ENCODE measurements around the gene LMO3.

Gene LMO3

GRCh38 chr12:16585781-16586180 is 20.2 kb downstream of the LMO3 start:
- ATAC-seq (no peak), DNase-seq (ENCODE audit: low spot score in 2 of 2) (no peak)
- Mint-ChIP-seq H3K4me1 (no peaks in the 10 kb centered on the region), H3K36me3 (no peaks in the 10 kb centered on the region), H3K4me3 (no peak overlapping the region), H3K9me3 (peaks cover 19% of the 10 kb centered on the region), H3K27ac (no peak overlapping the region)

DNA sequence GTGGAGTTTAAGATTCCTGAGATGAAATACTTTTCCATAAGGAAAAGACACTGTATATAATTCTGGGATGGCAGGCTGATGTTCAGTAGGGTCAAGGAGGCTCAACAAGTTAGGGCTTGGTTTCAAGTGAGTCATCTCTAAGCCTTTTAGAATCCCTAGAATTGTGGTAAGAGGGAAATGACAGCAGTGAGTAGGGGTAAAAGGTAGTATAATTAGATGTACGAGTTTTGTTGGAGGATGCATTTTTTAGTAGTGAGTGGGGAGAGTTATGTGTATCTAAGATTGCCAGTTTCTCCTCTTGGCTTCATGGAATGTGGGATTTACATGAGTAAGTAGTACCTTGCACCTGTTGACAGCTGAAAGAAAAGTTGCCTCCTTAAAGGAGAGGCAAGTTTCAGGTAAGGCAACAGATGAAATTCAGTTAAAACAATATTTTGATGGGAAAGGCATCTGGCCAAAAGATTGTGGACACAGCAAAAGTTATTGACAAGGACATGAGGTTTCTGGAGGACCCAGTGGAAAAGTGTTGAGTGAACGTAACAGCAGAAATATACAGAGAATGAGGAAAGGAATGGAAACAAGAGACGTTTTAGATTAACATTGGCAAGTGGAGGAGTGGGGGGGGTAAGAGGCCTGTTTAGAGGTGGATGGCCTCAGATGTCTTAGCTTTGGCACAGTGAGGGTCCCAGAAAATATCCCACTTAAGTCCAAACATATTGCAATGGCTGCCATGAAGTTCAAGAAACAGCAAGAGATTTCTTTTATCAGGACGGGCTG is 21.8 kb downstream of the LMO3 start:
- H3K4me3 Mint-ChIP-seq, result no peak overlapping the region
- ATAC-seq (no peak), DNase-seq (ENCODE audit: low spot score in 2 of 2) (no peak)
- no peaks in the 10 kb centered on the region for H3K4me1 Mint-ChIP-seq
- H3K27ac Mint-ChIP-seq, result no peak overlapping the region
- H3K36me3 Mint-ChIP-seq, result no peaks in the 10 kb centered on the region
- H3K9me3 Mint-ChIP-seq, result peaks cover 19% of the 10 kb centered on the region

GRCh38 chr12:16581416-16581815 is 24.5 kb downstream of the LMO3 start:
- Mint-ChIP-seq H3K4me3 (no peak overlapping the region), H3K4me1 (no peaks in the 10 kb centered on the region), H3K36me3 (no peaks in the 10 kb centered on the region), H3K27ac (no peak overlapping the region), H3K9me3 (peaks cover 22% of the 10 kb centered on the region)
- ATAC-seq, result no peak
- no peak for DNase-seq (ENCODE audit: low spot score in 2 of 2)

DNA sequence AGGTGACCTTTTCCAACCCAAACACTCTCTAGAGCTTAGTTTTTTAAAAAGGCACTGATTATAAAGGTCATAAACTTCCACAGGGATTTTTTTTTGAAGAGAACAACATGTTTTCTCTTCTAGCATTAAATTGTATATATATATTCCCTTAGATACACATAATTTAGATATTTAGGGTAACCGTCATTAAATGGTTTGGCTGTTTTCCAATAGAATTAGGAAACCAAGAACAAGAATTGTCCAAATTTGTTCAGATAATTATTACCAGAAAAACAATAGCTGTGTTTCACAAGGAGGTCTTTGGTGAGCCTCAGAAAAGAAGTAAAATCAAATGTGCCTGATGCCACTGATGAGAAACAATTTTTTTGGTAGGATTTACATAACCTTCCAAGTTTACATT is 26.9 kb downstream of the LMO3 start:
- Mint-ChIP-seq H3K4me1 (no peaks in the 10 kb centered on the region), H3K9me3 (peaks cover 24% of the 10 kb centered on the region), H3K4me3 (no peak overlapping the region), H3K36me3 (no peaks in the 10 kb centered on the region), H3K27ac (no peak overlapping the region)
- DNase-seq (ENCODE audit: low spot score in 2 of 2), result no peak
- no peak for ATAC-seq

GRCh38 chr12:16573398-16574077 is 32.4 kb downstream of the LMO3 start:
- ATAC-seq, result no peak
- no peaks in the 10 kb centered on the region for H3K4me1 Mint-ChIP-seq
- H3K27ac Mint-ChIP-seq, result no peak overlapping the region
- no peaks in the 10 kb centered on the region for H3K36me3 Mint-ChIP-seq
- peaks cover 13% of the 10 kb centered on the region for H3K9me3 Mint-ChIP-seq
- H3K4me3 Mint-ChIP-seq, result no peak overlapping the region
- DNase-seq (ENCODE audit: low spot score in 2 of 2), result no peak

- ATAC-seq, result no peak
- Mint-ChIP-seq H3K27ac (no peak overlapping the region), H3K4me3 (no peak overlapping the region), H3K36me3 (no peaks in the 10 kb centered on the region), H3K9me3 (peaks cover 10% of the 10 kb centered on the region), H3K4me1 (no peaks in the 10 kb centered on the region)
- no peak for DNase-seq (ENCODE audit: low spot score in 2 of 2)
Measured at GRCh38 chr12:16568873-16569272, 37.1 kb downstream of the LMO3 start.

- Mint-ChIP-seq H3K4me3 (no peak overlapping the region), H3K36me3 (no peaks in the 10 kb centered on the region), H3K27ac (no peak overlapping the region), H3K9me3 (peaks cover 13% of the 10 kb centered on the region), H3K4me1 (no peaks in the 10 kb centered on the region)
- DNase-seq (ENCODE audit: low spot score in 2 of 2) (no peak), ATAC-seq (no peak)
Measured at GRCh38 chr12:16564675-16565074, 41.3 kb downstream of the LMO3 start.

DNA sequence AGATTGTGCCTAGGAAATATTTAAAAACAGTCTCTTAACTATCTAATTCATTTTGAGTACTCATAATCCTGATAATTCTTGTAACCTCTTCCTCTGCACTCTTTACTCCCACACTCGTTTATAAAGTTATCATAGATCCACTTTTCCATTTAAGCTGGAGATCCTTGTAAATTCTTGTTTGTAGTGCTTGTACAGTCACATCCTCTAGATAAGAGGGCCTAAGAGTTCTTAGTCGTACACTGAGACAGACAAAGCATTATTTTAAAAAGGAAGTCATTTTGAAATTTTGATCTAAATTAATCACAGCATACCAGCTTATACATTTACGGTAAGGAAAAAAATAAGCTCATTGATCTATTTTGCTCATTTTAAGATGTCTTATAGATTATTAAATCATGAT is 42.5 kb downstream of the LMO3 start:
- no peaks in the 10 kb centered on the region for H3K4me1 Mint-ChIP-seq
- H3K4me3 Mint-ChIP-seq, result no peak overlapping the region
- ATAC-seq, result no peak
- DNase-seq (ENCODE audit: low spot score in 2 of 2), result no peak
- H3K9me3 Mint-ChIP-seq, result peaks cover 13% of the 10 kb centered on the region
- no peak overlapping the region for H3K27ac Mint-ChIP-seq
- H3K36me3 Mint-ChIP-seq, result no peaks in the 10 kb centered on the region

GRCh38 chr12:16562921-16563320 is 43.0 kb downstream of the LMO3 start:
- no peaks in the 10 kb centered on the region for H3K36me3 Mint-ChIP-seq
- H3K4me1 Mint-ChIP-seq, result no peaks in the 10 kb centered on the region
- no peak overlapping the region for H3K27ac Mint-ChIP-seq
- no peak for DNase-seq (ENCODE audit: low spot score in 2 of 2)
- H3K4me3 Mint-ChIP-seq, result no peak overlapping the region
- peaks cover 13% of the 10 kb centered on the region for H3K9me3 Mint-ChIP-seq
- no peak for ATAC-seq

- Mint-ChIP-seq H3K4me3 (no peak overlapping the region), H3K27ac (no peak overlapping the region), H3K9me3 (peaks cover 10% of the 10 kb centered on the region), H3K4me1 (no peaks in the 10 kb centered on the region), H3K36me3 (no peaks in the 10 kb centered on the region)
- ATAC-seq (no peak), DNase-seq (ENCODE audit: low spot score in 2 of 2) (no peak)
Measured at GRCh38 chr12:16562435-16562834, 43.5 kb downstream of the LMO3 start.

DNA sequence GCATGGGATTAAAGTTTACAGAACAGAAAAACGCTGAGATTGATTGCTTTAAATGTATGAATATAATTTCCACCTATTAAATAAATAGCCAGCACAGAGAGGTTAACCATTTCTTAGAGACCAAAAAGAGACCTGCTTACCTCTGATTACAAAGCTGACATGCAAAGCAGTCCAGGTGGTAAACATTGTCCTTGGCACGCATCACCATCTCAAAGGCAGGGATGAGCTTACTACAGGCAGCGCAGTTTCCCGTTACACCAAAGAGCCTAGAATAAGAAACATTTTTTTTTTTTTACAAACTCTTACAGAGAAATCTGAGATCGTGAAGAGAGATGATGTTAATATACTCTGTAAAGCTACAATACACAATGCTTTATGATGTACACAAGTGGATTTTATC is 45.7 kb downstream of the LMO3 start:
- peaks cover 8% of the 10 kb centered on the region for H3K9me3 Mint-ChIP-seq
- no peak overlapping the region for H3K27ac Mint-ChIP-seq
- no peak overlapping the region for H3K4me3 Mint-ChIP-seq
- no peak for ATAC-seq
- no peaks in the 10 kb centered on the region for H3K4me1 Mint-ChIP-seq
- H3K36me3 Mint-ChIP-seq, result no peaks in the 10 kb centered on the region
- no peak for DNase-seq (ENCODE audit: low spot score in 2 of 2)

DNA sequence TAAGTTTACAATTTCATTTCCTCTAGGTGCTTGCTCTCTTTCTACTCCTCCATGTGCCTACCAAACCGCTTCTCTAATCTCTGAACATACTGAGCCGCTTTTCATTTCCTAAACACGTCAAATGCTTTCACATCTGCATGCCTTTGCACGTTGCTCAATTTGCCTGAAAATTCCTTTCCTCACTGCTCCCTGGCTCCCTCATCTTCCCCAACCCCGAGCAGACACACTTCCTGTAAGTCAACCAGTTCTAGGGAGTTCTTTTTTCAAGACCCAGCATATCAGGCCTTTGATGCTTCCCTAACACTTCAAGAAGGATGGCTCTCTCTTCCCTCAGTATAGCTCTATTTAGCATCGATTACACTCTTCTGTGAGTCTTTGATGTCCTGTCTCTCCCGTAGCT is 50.3 kb downstream of the LMO3 start:
- Mint-ChIP-seq H3K9me3 (peaks cover 10% of the 10 kb centered on the region), H3K36me3 (no peaks in the 10 kb centered on the region), H3K4me3 (no peak overlapping the region), H3K27ac (no peak overlapping the region), H3K4me1 (no peaks in the 10 kb centered on the region)
- ATAC-seq, result no peak
- no peak for DNase-seq (ENCODE audit: low spot score in 2 of 2)

DNA sequence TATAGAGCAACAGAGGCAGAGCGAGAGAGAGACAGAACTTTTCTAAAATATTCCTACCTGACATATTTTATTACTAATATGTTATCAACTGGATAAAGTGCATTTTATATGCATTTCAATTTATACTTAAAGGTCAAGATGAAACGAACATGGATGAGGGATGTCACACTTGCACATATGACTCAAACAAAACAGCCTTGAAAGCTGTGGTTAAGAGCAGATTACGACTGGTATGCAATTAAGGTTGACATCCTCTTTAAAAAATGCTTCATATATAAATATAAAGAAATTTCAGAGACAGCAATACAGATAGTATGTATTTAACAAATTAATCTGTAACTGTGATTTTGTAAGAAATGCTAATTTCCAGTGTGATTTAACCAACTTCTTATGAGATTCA is 52.5 kb downstream of the LMO3 start:
- Mint-ChIP-seq H3K36me3 (no peaks in the 10 kb centered on the region), H3K27ac (no peak overlapping the region), H3K4me1 (no peaks in the 10 kb centered on the region), H3K9me3 (peaks cover 10% of the 10 kb centered on the region), H3K4me3 (no peak overlapping the region)
- ATAC-seq (no peak), DNase-seq (ENCODE audit: low spot score in 2 of 2) (no peak)

- H3K4me3 Mint-ChIP-seq, result no peak overlapping the region
- ATAC-seq (no peak), DNase-seq (ENCODE audit: low spot score in 2 of 2) (no peak)
- H3K27ac Mint-ChIP-seq, result no peak overlapping the region
- H3K4me1 Mint-ChIP-seq, result no peaks in the 10 kb centered on the region
- H3K36me3 Mint-ChIP-seq, result no peaks in the 10 kb centered on the region
- peaks cover 11% of the 10 kb centered on the region for H3K9me3 Mint-ChIP-seq
Measured at GRCh38 chr12:16552301-16552700, 53.7 kb downstream of the LMO3 start.

DNA sequence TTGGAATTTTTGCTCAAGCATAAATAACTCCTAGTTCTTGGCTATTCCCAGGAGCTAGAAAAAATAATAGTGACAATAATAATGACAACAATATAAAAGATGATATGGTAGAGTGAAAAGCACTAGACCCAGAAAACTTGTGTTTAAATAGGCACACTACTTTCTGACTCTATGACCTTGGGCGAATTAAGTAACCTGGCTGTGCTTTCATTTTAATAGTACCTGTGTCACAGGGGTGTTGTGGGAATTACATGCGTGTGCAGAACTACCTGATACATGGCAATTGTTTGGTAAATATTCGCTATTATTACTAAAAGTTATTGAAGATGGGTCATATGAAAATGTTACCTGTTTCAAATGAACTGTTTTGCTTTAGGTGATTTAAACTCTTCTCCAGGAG is 60.1 kb downstream of the LMO3 start:
- DNase-seq (ENCODE audit: low spot score in 2 of 2), result no peak
- H3K27ac Mint-ChIP-seq, result no peak overlapping the region
- H3K4me3 Mint-ChIP-seq, result no peak overlapping the region
- H3K36me3 Mint-ChIP-seq, result no peaks in the 10 kb centered on the region
- no peaks in the 10 kb centered on the region for H3K4me1 Mint-ChIP-seq
- ATAC-seq, result no peak
- peaks cover 3% of the 10 kb centered on the region for H3K9me3 Mint-ChIP-seq

GRCh38 chr12:16542586-16542985 is 63.4 kb downstream of the LMO3 start:
- no peaks in the 10 kb centered on the region for H3K4me1 Mint-ChIP-seq
- ATAC-seq, result no peak
- no peak overlapping the region for H3K4me3 Mint-ChIP-seq
- H3K9me3 Mint-ChIP-seq, result peaks cover 18% of the 10 kb centered on the region
- no peak overlapping the region for H3K27ac Mint-ChIP-seq
- H3K36me3 Mint-ChIP-seq, result no peaks in the 10 kb centered on the region
- DNase-seq (ENCODE audit: low spot score in 2 of 2), result no peak

All from stimulated activated effector memory CD8-positive, alpha-beta T cell treated with anti-CD3 and anti-CD28 coated beads, Interleukin-12 subunit alpha, Interleukin-12 subunit beta, amount 100 ng/mL, for 72 hours (primary cell).